ENCODE data around the gene ZYX. TPM values are rescaled to one million over a fixed set of nuclear protein-coding genes. Genes with fewer than 3 reads are reported as not detected.

Gene ZYX
- polyA plus RNA-seq, 1 of the 3 experiments (the other 2 are of a cell fraction), result 271 TPM

DNA sequence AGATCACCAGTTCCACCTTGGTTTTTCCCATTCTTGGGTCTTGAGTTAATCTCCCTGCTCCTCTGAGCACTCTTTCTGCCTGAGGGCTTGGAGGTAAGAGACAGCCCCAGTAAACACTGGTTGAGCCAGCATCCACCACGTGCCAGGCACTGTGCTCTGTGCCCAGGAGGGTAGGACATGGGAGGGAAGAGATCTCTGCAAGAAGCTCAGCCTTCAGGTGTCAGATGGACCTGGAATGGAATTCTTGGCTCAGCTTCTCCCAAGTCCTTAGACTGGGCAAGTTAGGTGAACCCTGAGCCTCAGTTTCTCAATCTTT, 2.5 kb downstream of the ZYX start:
- H4K20me1 ChIP-seq (ENCODE audit: insufficient read depth), result peaks cover 68% of the 10 kb centered on the region
- peak overlapping the region; percentile 2 to 100; a peak in 3 of 4 replicates for H3K27ac ChIP-seq (ENCODE audit: low read depth in 2 of 2, low read length in 1 of 2)
- H3K9me3 ChIP-seq, result no peaks in the 10 kb centered on the region
- peaks cover 36 to 59% of the 10 kb centered on the region in 2 experiments for H3K36me3 ChIP-seq (replicated peaks in 1 of 2; ENCODE audit: control insufficient read depth in 1 of 2, insufficient read depth in 2 of 2, low read length in 1 of 2)
- peaks cover 98% of the 10 kb centered on the region for H3K79me2 ChIP-seq (ENCODE audit: insufficient read depth)
- TF ChIP-seq SMC3 (IDR thresholded peaks at IDR 0.05; ENCODE audit: low read depth, low read length) (no peak), EP300 (IDR thresholded peaks at IDR 0.05; ENCODE audit: borderline replicate concordance in 1 of 2, low read depth in 1 of 2, low read length in 1 of 2) (no peak)
- no peak for DNase-seq
- no peak overlapping the region for H2AFZ ChIP-seq (ENCODE audit: low read depth)
- peak overlapping the region; percentile 79 to 99; a peak in 3 of 4 replicates for H3K4me3 ChIP-seq (ENCODE audit: low read depth in 2 of 2, low read length in 1 of 2)
- ChIA-PET CTCF (interaction anchor here (0.8 to 5.8 kb wide), 4 partner anchors 11 to 744 kb away, joined by 3 to 38 read pairs (median 8); no protein-coding TSS in a partner anchor), POLR2A (no interaction called here)
- peaks cover 23 to 51% of the 10 kb centered on the region in 2 experiments; a peak in 3 of 4 replicates for H3K4me1 ChIP-seq (ENCODE audit: control insufficient read depth in 1 of 2, insufficient read depth in 2 of 2, low read depth in 1 of 2, low read length in 1 of 2)
- H3K9me2 ChIP-seq, result no peaks in the 10 kb centered on the region
- H3K9ac ChIP-seq, result peak overlapping the region; percentile 99
- no peaks in the 10 kb centered on the region for H3K27me3 ChIP-seq (ENCODE audit: insufficient read depth)
- peaks cover 37% of the 10 kb centered on the region for H3F3A ChIP-seq (replicated peaks; ENCODE audit: insufficient read depth)
- 75% methylated on average over 1 of the region's 1 CpG for WGBS (ENCODE audit: low lambda C conversion rate)
- H3K4me2 ChIP-seq, result peak overlapping the region; percentile 100

- Histone ChIP-seq H3K9me2 (no peaks in the 10 kb centered on the region), H3K4me1 (ENCODE audit: control insufficient read depth in 1 of 2, insufficient read depth in 2 of 2, low read depth in 1 of 2, low read length in 1 of 2) (peaks cover 23 to 48% of the 10 kb centered on the region in 2 experiments; a peak in 3 of 4 replicates), H3K36me3 (replicated peaks in 1 of 2; ENCODE audit: control insufficient read depth in 1 of 2, insufficient read depth in 2 of 2, low read length in 1 of 2) (peaks cover 41 to 64% of the 10 kb centered on the region in 2 experiments), H3K4me2 (peak overlapping the region; percentile 100), H3K79me2 (ENCODE audit: insufficient read depth) (peaks cover 98% of the 10 kb centered on the region), H3K9ac (peak overlapping the region; percentile 99), H3K9me3 (no peaks in the 10 kb centered on the region), H2AFZ (ENCODE audit: low read depth) (no peak overlapping the region), H4K20me1 (ENCODE audit: insufficient read depth) (peaks cover 73% of the 10 kb centered on the region), H3K27ac (ENCODE audit: low read depth in 2 of 2, low read length in 1 of 2) (peak overlapping the region; percentile 6 to 100; a peak in 3 of 4 replicates), H3F3A (replicated peaks; ENCODE audit: insufficient read depth) (peaks cover 42% of the 10 kb centered on the region), H3K27me3 (ENCODE audit: insufficient read depth) (no peaks in the 10 kb centered on the region), H3K4me3 (ENCODE audit: low read depth in 2 of 2, low read length in 1 of 2) (peak overlapping the region; percentile 79 to 99; a peak in 3 of 4 replicates)
- TF ChIP-seq JUND (IDR thresholded peaks at IDR 0.05) (peak; percentile 27; the same call in 1 of the 2 replicates), FOSL2 (IDR thresholded peaks at IDR 0.05; ENCODE audit: borderline replicate concordance, low read depth) (peak; percentile 49; the same call in 1 of the 2 replicates), IRF3 (IDR thresholded peaks at IDR 0.05; ENCODE audit: low read depth, low read length) (no peak)
- TF ChIP-seq, protein P1, sequence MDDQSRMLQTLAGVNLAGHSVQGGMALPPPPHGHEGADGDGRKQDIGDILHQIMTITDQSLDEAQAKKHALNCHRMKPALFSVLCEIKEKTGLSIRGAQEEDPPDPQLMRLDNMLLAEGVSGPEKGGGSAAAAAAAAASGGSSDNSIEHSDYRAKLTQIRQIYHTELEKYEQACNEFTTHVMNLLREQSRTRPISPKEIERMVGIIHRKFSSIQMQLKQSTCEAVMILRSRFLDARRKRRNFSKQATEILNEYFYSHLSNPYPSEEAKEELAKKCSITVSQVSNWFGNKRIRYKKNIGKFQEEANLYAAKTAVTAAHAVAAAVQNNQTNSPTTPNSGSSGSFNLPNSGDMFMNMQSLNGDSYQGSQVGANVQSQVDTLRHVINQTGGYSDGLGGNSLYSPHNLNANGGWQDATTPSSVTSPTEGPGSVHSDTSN (IDR thresholded peaks at IDR 0.05), result peak; percentile 3; the same call in 1 of the 2 replicates
- ChIA-PET CTCF (interaction anchor here (0.8 to 5.8 kb wide), 5 partner anchors 10 to 744 kb away, joined by 3 to 38 read pairs (median 3); no protein-coding TSS in a partner anchor), POLR2A (no interaction called here)
- WGBS (ENCODE audit: low lambda C conversion rate), result 38% methylated on average over 5 of the region's 5 CpGs
- DNase-seq, result no peak
Measured at GRCh38 chr7:143384148-143384547, 3.0 kb downstream of the ZYX start.
